Peyer's patch (tissue), 4 donors: ENCODE measurements around the gene PPP1CA.

ENCODE experiments used
- POLR2A ChIP-seq, 2 donors: fragments of 450-650 bp; IDR thresholded peaks; one replicate each; pipeline ENCODE4 v1.5.1; 2017; ENCODE audit warnings: antibody characterized with exemption in 2 of 2, mild to moderate bottlenecking in 2 of 2, moderate library complexity in 2 of 2
- TF ChIP-seq, protein P1 (sequence below), 6 experiments: fragments of 450-650 bp in 4 of 6; fragments of 200-600 bp in 2 of 6; sonication (generic) in 1 of 6; IDR thresholded peaks; one replicate each; pipeline ENCODE4 v1.5.1; 2017 to 2019; ENCODE audit warnings: antibody characterized with exemption in 6 of 6, mild to moderate bottlenecking in 3 of 6, moderate library complexity in 1 of 6

DNA sequence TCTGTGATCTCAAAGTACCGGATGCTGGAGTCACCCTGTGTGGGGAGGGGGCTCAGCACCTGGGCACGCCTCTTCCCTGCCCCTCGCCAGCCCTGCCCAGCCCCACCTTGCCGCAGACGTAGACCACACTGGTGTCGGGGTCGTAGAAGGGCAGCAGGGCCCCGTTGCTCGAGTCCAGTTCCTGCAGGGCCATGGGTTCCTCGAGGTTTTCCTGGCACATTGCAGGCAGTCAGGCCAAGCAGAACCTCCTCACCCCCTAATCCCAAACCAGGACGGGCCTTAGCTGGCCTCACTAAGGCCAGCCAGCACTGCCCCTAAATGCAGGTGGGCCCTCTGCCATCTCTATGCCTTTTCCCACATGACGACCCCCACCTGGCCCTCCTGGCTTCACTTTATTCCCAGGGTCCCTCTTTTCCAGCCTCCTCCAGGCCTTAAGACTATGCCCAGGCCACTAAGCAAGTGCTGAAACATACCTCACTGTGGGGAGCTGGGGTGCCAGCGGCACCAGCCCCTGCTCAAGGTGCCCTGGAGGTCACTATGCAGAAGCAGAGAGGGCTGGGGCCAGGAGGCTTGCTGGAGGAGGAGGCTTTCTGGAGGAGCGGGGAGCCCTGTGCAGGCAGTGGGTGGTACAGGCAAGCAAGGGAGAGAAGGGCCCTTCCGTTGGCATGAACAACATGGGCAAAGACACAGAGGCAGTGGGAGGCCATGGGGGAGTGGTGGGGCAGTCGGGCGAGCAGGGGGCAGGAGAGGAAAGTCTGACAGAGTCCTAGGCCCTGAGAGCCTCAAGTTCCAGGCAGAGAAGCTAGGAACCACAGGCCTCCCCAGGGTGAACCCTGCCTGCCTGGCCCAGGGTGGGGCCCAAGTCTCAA is 38.8 kb upstream of the PPP1CA start:
- TF ChIP-seq, protein P1, sequence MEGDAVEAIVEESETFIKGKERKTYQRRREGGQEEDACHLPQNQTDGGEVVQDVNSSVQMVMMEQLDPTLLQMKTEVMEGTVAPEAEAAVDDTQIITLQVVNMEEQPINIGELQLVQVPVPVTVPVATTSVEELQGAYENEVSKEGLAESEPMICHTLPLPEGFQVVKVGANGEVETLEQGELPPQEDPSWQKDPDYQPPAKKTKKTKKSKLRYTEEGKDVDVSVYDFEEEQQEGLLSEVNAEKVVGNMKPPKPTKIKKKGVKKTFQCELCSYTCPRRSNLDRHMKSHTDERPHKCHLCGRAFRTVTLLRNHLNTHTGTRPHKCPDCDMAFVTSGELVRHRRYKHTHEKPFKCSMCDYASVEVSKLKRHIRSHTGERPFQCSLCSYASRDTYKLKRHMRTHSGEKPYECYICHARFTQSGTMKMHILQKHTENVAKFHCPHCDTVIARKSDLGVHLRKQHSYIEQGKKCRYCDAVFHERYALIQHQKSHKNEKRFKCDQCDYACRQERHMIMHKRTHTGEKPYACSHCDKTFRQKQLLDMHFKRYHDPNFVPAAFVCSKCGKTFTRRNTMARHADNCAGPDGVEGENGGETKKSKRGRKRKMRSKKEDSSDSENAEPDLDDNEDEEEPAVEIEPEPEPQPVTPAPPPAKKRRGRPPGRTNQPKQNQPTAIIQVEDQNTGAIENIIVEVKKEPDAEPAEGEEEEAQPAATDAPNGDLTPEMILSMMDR (IDR thresholded peaks at IDR 0.05) = no peak
- TF ChIP-seq POLR2A (IDR thresholded peaks at IDR 0.05) = no peak
